HG03060 (cell line): ENCODE measurements around the gene SEC16A.

Experiments used
- ATAC-seq: cut with Tn5 transposase; IDR thresholded peaks from one replicate; pipeline ENCODE4 v1.9.1; 2021; ENCODE audit warnings: low read depth, moderate number of reproducible peaks; ENCODE audit not compliant: unreplicated experiment

Gene SEC16A

GRCh38 chr9:136520053-136520540 lies 37.3 kb upstream of the SEC16A start:
- ATAC-seq: no peak

DNA sequence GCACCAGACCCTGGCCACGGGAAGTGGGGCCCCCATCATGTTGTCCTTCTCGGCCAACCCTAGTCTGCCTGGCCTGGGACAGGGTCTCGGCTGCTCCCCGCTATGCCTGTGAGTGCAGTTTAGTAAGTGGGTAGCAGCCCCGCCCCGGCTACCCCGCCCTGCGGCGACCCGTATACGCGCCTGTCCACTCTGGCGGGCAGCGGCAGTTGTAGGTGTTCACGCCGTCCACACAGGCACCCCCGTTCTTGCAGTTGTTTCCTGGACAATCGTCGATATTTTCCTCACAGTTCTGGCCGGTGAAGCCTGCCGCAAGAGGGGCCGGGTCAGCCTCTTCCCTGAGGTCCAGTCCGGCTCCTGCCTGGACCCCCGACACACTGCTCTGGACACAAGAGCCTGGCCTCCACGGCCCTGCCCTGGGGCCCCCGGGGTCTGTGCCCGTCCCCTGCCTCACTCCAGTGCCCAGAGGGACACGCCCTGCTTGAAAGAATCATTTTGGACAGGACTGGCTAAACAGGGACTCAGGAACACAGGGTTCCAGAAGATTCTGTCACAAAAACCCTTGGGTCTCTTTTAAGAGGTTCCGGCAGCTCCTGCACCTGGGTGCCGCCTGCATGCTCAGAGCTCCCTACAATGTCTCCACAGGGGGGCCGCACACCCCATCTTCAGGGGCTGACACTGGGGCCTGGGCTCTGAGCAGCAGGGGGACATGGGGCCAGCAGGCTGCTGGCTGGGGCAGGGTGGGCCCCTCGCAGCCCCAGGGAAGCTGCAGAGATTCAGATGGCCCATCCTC lies 36.6 kb upstream of the SEC16A start:
- no peak for ATAC-seq

DNA sequence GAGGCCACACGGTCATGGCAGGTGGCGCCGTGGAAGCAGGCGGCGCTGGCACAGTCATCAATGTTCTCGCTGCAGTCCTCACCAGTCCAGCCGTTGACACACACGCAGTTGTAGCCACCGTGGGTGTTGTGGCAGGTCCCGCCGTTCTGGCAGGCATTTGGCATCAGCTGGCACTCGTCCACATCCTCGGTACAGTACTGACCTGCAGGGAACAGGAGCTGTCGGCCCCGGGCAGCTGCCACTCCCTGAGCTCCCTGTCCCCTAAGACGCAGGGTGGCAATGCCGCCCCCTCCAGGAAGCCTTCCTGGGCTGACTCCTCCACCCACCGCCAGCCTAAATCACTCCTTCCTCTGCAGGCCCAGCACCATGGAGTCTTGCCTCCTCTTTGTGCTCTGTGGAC lies 35.8 kb upstream of the SEC16A start:
- no peak for ATAC-seq

GRCh38 chr9:136517950-136518349 lies 35.1 kb upstream of the SEC16A start:
- no peak for ATAC-seq

GRCh38 chr9:136517012-136517743 lies 34.3 kb upstream of the SEC16A start:
- no peak for ATAC-seq

DNA sequence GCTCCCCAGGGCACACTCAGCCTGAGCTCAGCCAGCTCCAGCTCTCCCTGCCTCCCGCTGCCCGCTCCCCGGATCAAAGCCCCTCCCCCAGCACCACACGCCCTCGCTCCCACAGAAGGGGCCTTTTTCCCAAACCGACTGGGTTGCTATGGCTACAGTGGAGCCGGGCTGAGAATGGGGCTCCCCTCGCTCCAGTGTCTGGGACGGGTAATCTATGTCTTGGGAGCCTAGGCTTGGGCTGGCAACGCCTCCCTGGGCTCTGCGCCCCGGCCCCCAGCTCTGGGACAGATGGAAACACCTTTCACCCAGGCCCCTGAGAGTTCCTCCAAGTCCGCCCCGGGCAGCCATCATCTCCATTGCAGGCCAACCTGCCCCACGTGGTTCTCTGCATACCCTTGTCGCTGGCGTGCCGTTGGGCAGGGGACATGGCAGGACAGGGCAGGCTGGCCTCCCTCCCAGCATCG lies 33.4 kb upstream of the SEC16A start:
- ATAC-seq: no peak

GRCh38 chr9:136515276-136515675 lies 32.4 kb upstream of the SEC16A start:
- no peak for ATAC-seq

GRCh38 chr9:136514022-136514714 lies 31.3 kb upstream of the SEC16A start:
- ATAC-seq: no peak

DNA sequence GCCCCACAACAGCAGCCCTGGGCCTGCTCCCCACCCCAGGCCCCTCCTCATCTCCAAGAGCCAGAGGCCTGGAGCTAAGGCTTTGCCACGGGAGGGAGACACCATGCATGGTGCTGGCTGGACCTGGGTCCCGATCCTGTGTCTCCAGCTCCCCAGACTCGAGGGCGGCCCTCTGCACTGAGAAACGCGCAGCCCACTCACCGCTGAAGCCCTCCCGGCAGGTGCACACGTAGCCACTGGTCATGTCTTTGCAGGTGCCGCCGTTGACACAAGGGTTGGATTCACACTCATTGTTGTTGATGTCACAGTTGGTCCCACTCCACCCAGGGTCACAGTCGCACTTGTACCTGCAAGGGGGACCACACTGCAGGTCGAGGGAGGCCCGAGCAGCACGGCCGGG lies 30.4 kb upstream of the SEC16A start:
- ATAC-seq: no peak

- no peak for ATAC-seq
Observed at GRCh38 chr9:136512651-136513071, 29.8 kb upstream of the SEC16A start.

- ATAC-seq: no peak
Observed at GRCh38 chr9:136511670-136512592, 29.1 kb upstream of the SEC16A start.

GRCh38 chr9:136511144-136511669 lies 28.4 kb upstream of the SEC16A start:
- no peak for ATAC-seq

DNA sequence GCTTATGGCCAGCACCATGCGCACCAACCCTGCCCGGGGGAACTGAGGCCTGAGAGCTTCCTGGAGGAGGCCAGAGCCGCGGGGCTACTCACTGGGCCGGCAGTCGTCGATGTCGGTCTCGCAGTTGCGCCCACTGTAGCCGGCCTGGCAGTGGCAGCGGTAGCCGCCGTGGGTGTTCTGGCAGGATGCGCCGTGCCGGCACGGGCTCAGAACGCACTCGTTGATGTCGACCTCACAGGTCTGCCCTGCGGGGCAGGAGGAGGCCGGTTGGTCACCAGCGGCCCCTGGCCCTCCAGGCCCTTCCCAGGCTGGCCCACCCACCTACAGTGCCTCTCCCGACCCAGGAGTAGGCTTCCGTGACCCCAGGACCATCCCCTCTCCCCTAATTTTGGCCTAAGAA lies 27.7 kb upstream of the SEC16A start:
- ATAC-seq: no peak

DNA sequence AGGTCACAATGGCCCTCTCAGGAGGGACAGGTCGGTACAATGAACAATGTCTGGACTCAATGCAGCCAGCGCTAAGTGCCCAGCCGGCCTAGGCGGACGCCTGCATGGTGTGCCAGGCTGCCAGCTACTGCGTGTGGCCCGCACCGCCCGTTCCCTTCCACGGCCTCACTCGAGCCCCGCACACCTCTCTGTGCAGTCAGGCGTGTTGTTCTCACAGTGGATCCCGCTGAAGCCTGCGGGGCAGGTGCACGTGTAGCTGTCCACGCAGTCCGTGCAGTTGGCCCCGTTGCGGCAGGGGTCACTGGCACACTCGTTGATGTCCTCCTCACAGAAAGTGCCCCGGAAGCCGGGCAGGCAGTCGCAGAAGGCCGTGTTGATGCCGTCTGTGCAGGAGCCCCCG lies 26.7 kb upstream of the SEC16A start:
- no peak for ATAC-seq

DNA sequence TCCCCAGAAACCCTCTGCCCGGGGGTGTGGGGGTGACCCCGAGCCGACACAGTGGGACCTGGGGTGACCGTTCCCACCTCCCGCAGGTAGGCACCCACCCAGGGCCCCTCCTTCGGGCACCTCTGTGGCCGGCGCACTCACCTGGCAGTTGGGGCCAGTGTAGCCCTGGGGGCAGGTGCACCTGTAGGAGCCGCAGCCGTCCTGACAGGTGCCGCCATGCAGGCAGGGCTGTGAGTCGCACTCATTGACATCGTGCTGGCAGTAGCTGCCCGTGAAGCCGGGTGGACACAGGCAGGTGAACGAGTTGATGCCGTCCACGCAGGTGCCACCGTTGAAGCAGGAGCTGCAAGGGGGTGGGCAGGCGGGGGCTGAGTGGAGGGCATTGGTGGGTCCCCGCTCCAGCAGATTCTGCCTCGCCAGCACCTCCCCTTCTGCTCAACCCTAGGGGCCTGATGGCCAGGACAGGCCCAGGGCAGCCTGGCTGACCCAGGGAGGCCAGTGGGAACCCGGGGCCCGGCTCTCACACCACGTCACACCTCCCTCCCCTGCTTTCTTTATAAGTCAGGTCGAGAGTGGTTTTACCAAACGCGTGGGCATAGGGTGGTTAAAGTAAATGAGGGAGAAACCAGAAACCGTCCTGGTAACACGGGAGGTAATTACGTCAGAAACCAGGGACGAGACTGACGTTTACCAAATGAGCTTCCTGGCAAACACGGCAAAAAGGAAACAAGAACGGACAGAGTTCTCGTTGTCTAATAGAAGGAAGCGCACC lies 26.1 kb upstream of the SEC16A start:
- ATAC-seq: no peak

- no peak for ATAC-seq
Observed at GRCh38 chr9:136507992-136508375, 25.1 kb upstream of the SEC16A start.

GRCh38 chr9:136507221-136507991 lies 24.6 kb upstream of the SEC16A start:
- ATAC-seq: no peak

DNA sequence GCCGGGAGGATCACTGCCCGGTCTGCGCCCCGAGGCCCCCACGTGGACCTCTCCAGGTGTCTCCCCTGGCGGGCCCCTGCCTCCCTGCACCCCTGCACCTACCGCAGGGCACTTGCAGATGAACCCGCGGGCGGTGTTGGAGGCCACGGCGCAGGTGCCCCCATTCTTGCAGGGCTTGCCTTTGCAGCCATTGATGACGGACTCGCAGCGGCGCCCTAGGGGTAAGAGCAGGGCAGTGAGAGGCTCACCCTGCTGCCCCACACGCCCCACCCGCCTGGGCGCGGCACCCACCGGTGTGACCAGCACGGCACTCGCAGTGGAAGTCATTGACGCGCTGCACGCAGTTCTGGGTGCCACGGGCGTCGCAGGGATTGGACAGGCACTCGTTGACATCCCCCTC lies 23.6 kb upstream of the SEC16A start:
- no peak for ATAC-seq
